AG09309 (cell line): ENCODE data around the gene SLIT3.
A peak's percentile ranks its signal among the peaks of the same experiment; 100 is the strongest.

Experiments
- DNase-seq: peaks from one replicate; pipeline ENCODE4 v3.0.0-alpha.2; 2010; ENCODE audit warnings: low read depth
- H3K4me3 ChIP-seq: 2 replicates; pipeline ENCODE4 v1.5.1; 2011; ENCODE audit warnings: mild to moderate bottlenecking, low read depth, low read length, moderate library complexity; ENCODE audit not compliant: control insufficient read depth
- CTCF ChIP-seq: IDR thresholded peaks from 2 replicates; pipeline ENCODE4 v1.5.1; 2011; ENCODE audit warnings: mild to moderate bottlenecking, low read depth, low read length, inconsistent platforms; ENCODE audit not compliant: insufficient read depth, control insufficient read depth; ENCODE audit errors: missing control alignments

Gene SLIT3

GRCh38 chr5:168916852-168917251, 384.1 kb downstream of the SLIT3 start:
- TF ChIP-seq CTCF: no peak
- H3K4me3 ChIP-seq: no peak overlapping the region
- DNase-seq: peak; percentile 27

- no peak overlapping the region for H3K4me3 ChIP-seq
- DNase-seq: no peak
- TF ChIP-seq CTCF: no peak
Observed at GRCh38 chr5:168916266-168916665, 384.7 kb downstream of the SLIT3 start.

DNA sequence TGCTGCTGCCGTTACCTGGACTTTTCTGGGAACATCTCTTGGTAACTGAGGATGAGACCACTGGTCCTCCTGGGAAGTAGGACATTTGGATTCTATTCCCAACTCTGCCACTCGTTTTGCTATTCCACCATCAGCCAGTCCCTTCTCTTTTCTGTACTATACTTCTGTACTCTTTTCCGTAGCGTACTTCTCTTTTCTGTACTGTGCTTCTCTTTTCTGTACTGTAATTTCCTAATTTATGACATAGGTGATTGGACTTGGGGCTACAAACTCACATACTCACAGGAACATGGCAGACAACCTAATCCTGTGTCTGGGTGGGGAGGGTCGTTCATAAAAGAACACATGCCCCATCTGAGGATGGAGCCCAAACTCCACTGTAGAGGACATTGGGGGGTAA, 386.4 kb downstream of the SLIT3 start:
- no peak for TF ChIP-seq CTCF
- H3K4me3 ChIP-seq: no peak overlapping the region
- DNase-seq: no peak

DNA sequence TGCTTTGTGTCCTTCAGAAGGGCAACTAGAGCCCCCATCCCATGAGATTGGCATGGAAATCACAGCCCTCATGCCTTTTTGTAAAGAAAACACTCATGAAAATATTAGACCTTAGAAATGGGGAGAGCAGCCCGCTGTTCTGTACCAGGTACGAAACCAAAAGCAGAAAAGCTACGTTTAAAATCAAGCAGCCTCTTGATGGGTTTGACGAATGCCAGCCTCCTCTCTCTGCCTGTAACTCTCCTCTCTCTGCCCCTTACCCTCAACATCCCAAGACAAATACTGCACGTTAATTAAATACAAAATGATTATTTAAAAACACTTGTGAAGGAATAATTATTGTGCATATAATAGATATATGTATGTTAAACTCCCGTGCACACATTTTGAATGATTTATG, 390.1 kb downstream of the SLIT3 start:
- no peak for DNase-seq
- no peak overlapping the region for H3K4me3 ChIP-seq
- TF ChIP-seq CTCF: no peak

GRCh38 chr5:168908207-168908606, 392.7 kb downstream of the SLIT3 start:
- TF ChIP-seq CTCF: no peak
- no peak for DNase-seq
- no peak overlapping the region for H3K4me3 ChIP-seq

GRCh38 chr5:168903061-168903460, 397.9 kb downstream of the SLIT3 start:
- no peak for TF ChIP-seq CTCF
- DNase-seq: no peak
- H3K4me3 ChIP-seq: no peak overlapping the region

DNA sequence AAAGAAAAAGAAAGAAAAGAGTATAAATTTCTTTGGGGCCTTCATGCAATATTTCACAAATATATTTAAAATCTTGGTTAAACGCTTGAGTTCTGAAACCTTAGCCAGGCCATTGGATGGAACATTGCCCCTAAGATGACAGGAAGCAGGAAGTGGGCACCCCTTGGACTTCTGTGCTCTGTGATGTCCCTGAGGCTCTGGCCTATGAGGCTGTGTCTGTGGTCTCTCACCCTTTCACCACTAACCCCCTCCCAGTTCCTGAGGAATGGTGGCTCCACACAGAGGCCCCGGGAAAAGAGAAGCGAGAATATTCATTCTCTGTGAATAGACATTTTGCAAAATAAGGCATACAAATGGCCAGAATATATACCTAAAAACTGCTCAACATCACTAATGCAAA, 401.3 kb downstream of the SLIT3 start:
- no peak for TF ChIP-seq CTCF
- H3K4me3 ChIP-seq: no peak overlapping the region
- DNase-seq: no peak
